G401 (cell line): ENCODE results near the gene CHRM5. TPM values are rescaled to one million over a fixed set of nuclear protein-coding genes. Genes with fewer than 3 reads are reported as not detected.

Experiments
- total RNA-seq: library from RNA; depleted of rRNA; stranded (reverse); fragments of >200 nt; shearing (Covaris generic); gene quantifications from 2 replicates; pipeline ENCODE4 v1.2.3, GENCODE V29; 2014; rRNA removed

The CHRM5 gene
- total RNA-seq, 1 experiment from 2014 or later = not detected

Other genes starting within 250 kb of the CHRM5 start
- 37.5 and 52.4 TPM in 2 replicates for gene AVEN, start 70.7 kb downstream of the CHRM5 start, total RNA-seq
- 52.4 and 61.7 TPM in 2 replicates for gene EMC7, start 133.4 kb downstream of the CHRM5 start, total RNA-seq
- 1.1 and 1.9 TPM in 2 replicates for gene PGBD4, start 133.6 kb downstream of the CHRM5 start, total RNA-seq
- 60.6 and 75.6 TPM in 2 replicates for gene KATNBL1, start 241.6 kb downstream of the CHRM5 start, total RNA-seq